ENCODE data around the gene REV3L. TPM values are rescaled to one million over a fixed set of nuclear protein-coding genes. Genes with fewer than 3 reads are reported as not detected.

REV3L gene
- polyA plus RNA-seq, 1 of the 3 experiments (the other 2 are of a cell fraction): 7.3 TPM

GRCh38 chr6:111354758-111355555 lies 128.1 kb downstream of the REV3L start:
- H3K27ac ChIP-seq (ENCODE audit: low read depth in 2 of 2, low read length in 1 of 2): no peak overlapping the region; a peak in 1 of 4 replicates
- ChIA-PET POLR2A (no interaction called here), CTCF (interaction anchor here (0.8 kb wide), 1 partner anchor 288 kb away, joined by 3 read pairs; no protein-coding TSS in a partner anchor)
- no peak overlapping the region for H2AFZ ChIP-seq (ENCODE audit: low read depth)
- peaks cover 59 to 82% of the 10 kb centered on the region in 2 experiments for H3K36me3 ChIP-seq (replicated peaks in 1 of 2; ENCODE audit: control insufficient read depth in 1 of 2, insufficient read depth in 2 of 2, low read length in 1 of 2)
- no peaks in the 10 kb centered on the region for H3K27me3 ChIP-seq (ENCODE audit: insufficient read depth)
- H3K9me3 ChIP-seq: no peaks in the 10 kb centered on the region
- TF ChIP-seq USF2 (IDR thresholded peaks at IDR 0.05; ENCODE audit: borderline replicate concordance, low read depth, low read length) (no peak), MAX (IDR thresholded peaks at IDR 0.05; ENCODE audit: low read depth) (no peak), PBX3 (IDR thresholded peaks at IDR 0.05) (no peak), EP300 (IDR thresholded peaks at IDR 0.05; ENCODE audit: borderline replicate concordance in 1 of 2, low read depth in 1 of 2, low read length in 1 of 2) (no peak), MXI1 (IDR thresholded peaks at IDR 0.05; ENCODE audit: low read depth, low read length) (no peak), IRF3 (IDR thresholded peaks at IDR 0.05; ENCODE audit: low read depth, low read length) (no peak), RFX5 (IDR thresholded peaks at IDR 0.05; ENCODE audit: low read length) (no peak), MEF2A (IDR thresholded peaks at IDR 0.05; ENCODE audit: borderline replicate concordance, low read depth) (no peak), RXRA (IDR thresholded peaks at IDR 0.05; ENCODE audit: borderline replicate concordance, low read depth) (no peak)
- H3F3A ChIP-seq (replicated peaks; ENCODE audit: insufficient read depth): peaks cover 12% of the 10 kb centered on the region
- H3K4me1 ChIP-seq (ENCODE audit: control insufficient read depth in 1 of 2, insufficient read depth in 2 of 2, low read depth in 1 of 2, low read length in 1 of 2): no peaks in the 10 kb centered on the region; a peak in 1 of 4 replicates
- no peaks in the 10 kb centered on the region for H4K20me1 ChIP-seq (ENCODE audit: insufficient read depth)
- no peak overlapping the region for H3K4me2 ChIP-seq
- WGBS (ENCODE audit: low lambda C conversion rate): 92% methylated on average over 3 of the region's 3 CpGs
- no peaks in the 10 kb centered on the region for H3K79me2 ChIP-seq (ENCODE audit: insufficient read depth)
- no peak overlapping the region for H3K9ac ChIP-seq
- H3K9me2 ChIP-seq: no peaks in the 10 kb centered on the region
- DNase-seq: no peak
- no peak overlapping the region for H3K4me3 ChIP-seq (ENCODE audit: low read depth in 2 of 2, low read length in 1 of 2)

- DNase-seq: no peak
- H4K20me1 ChIP-seq (ENCODE audit: insufficient read depth): no peaks in the 10 kb centered on the region
- no peaks in the 10 kb centered on the region for H3K9me3 ChIP-seq
- no peak overlapping the region for H3K27ac ChIP-seq (ENCODE audit: low read depth in 2 of 2, low read length in 1 of 2)
- H3K27me3 ChIP-seq (ENCODE audit: insufficient read depth): no peaks in the 10 kb centered on the region
- POLR2A ChIA-PET: no interaction called here
- H3K36me3 ChIP-seq (replicated peaks in 1 of 2; ENCODE audit: control insufficient read depth in 1 of 2, insufficient read depth in 2 of 2, low read length in 1 of 2): peaks cover 63 to 84% of the 10 kb centered on the region in 2 experiments
- peaks cover 5% of the 10 kb centered on the region for H3F3A ChIP-seq (replicated peaks; ENCODE audit: insufficient read depth)
- no peaks in the 10 kb centered on the region for H3K9me2 ChIP-seq
- H2AFZ ChIP-seq (ENCODE audit: low read depth): no peak overlapping the region
- CTCF ChIA-PET: interaction anchor here (0.8 to 1.8 kb wide), 4 partner anchors 9 to 289 kb away, joined by 3 to 5 read pairs (median 4); no protein-coding TSS in a partner anchor
- no peaks in the 10 kb centered on the region for H3K79me2 ChIP-seq (ENCODE audit: insufficient read depth)
- no peaks in the 10 kb centered on the region; a peak in 1 of 4 replicates for H3K4me1 ChIP-seq (ENCODE audit: control insufficient read depth in 1 of 2, insufficient read depth in 2 of 2, low read depth in 1 of 2, low read length in 1 of 2)
- 96% methylated on average over 5 of the region's 5 CpGs for WGBS (ENCODE audit: low lambda C conversion rate)
- H3K4me2 ChIP-seq: no peak overlapping the region
- H3K9ac ChIP-seq: no peak overlapping the region
- no peak overlapping the region for H3K4me3 ChIP-seq (ENCODE audit: low read depth in 2 of 2, low read length in 1 of 2)
- no peak for TF ChIP-seq IRF3 (IDR thresholded peaks at IDR 0.05; ENCODE audit: low read depth, low read length)
- no peak for TF ChIP-seq RXRA (IDR thresholded peaks at IDR 0.05; ENCODE audit: borderline replicate concordance, low read depth)
- no peak for TF ChIP-seq USF2 (IDR thresholded peaks at IDR 0.05; ENCODE audit: borderline replicate concordance, low read depth, low read length)
- no peak for TF ChIP-seq USF1 (IDR thresholded peaks at IDR 0.05; ENCODE audit: borderline replicate concordance, low read depth)
- no peak for TF ChIP-seq JUND (IDR thresholded peaks at IDR 0.05)
- TF ChIP-seq FOXJ3 (CRISPR knock-in tag; IDR thresholded peaks at IDR 0.05): no peak
- TF ChIP-seq TCF12 (IDR thresholded peaks at IDR 0.05): no peak
- TF ChIP-seq SMC3 (IDR thresholded peaks at IDR 0.05; ENCODE audit: low read depth, low read length): no peak
Observed at GRCh38 chr6:111353912-111354462, 129.0 kb downstream of the REV3L start.
